ENCODE data around the gene SEC61A1.

DNA sequence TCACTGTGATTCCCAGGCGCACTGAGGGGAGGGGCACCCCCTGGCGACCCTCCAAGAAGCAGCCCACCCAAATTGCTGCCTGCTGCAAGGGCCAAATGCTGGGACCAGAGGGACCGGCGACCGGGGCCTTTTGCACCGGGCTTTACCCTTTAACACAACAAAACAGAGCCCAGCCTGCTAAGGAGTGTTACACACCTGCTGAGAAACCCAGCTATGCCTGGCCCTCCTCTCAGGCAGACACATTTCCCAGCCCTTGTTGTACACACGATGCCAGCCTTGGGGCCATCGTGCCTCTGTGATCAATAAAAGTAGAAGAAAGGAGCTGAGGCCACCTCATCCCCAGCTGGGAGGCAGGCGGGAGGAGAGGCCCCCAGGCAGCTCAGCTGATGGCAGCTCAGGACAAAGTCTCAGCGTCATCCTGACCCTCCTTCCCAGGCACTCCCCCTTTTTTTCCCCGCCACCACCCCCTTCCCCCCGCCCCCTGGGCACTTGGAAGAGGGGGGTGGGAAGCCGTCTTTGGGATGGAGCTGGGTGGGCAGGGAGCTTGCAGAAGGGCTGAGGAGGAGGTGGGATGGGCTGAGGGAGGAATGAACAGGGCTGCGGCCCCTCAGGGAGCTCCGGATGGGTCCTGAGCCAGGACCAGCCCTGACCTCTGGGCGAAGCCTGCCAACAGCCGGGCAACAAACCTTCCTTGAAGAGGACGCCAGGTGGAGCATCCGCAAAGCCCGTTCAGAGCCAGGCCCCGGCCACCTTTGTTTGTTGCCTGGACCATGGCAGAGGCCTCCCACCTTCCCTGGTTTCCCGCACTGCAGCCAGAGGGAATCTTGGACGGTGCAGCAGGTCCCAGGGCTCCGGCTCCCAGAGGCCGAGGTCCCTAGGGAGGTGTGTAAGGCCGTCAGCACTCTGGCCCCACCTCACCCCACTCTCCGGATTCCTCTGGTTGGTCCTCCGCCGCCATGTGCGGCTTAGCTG, 45.9 kb upstream of the SEC61A1 start:
- TF ChIP-seq POLR2A (IDR thresholded peaks at IDR 0.05): no peak
- no peak for TF ChIP-seq CTCF (IDR thresholded peaks at IDR 0.05)
- no peak for TF ChIP-seq POLR2AphosphoS5 (IDR thresholded peaks at IDR 0.05)
- no peak for TF ChIP-seq EP300 (IDR thresholded peaks at IDR 0.05)

Data from gastroesophageal sphincter (tissue), 3 donors.